Fibroblast of lung (primary cell): ENCODE results near the gene ETV6. TPM values are rescaled to one million over a fixed set of nuclear protein-coding genes. Genes with fewer than 3 reads are reported as not detected.

Experiments used
- DNase-seq, 2 donors: peaks; one replicate each; pipeline versions ENCODE4 v3.0.0 to v3.0.0-alpha.2; 2010; ENCODE audit warnings: low read depth in 2 of 2
- H2AFZ ChIP-seq: 2 replicates; pipeline ENCODE4 v1.5.1; 2012; ENCODE audit warnings: low read length, control low read depth, inconsistent platforms
- H3K27ac ChIP-seq: 2 replicates; pipeline ENCODE4 v1.5.1; 2011; ENCODE audit warnings: low read length, control low read depth; ENCODE audit not compliant: insufficient read depth
- H3K27me3 ChIP-seq: 2 replicates; pipeline ENCODE4 v1.5.1; 2011; ENCODE audit warnings: mild to moderate bottlenecking, low read length; ENCODE audit not compliant: control insufficient read depth, insufficient read depth
- H3K36me3 ChIP-seq: 2 replicates; pipeline ENCODE4 v1.5.1; 2011; ENCODE audit warnings: low read length; ENCODE audit not compliant: control insufficient read depth, insufficient read depth
- H3K4me1 ChIP-seq: 2 replicates; pipeline ENCODE4 v1.5.1; 2011; ENCODE audit warnings: low read length; ENCODE audit not compliant: control insufficient read depth, insufficient read depth; ENCODE audit errors: extremely low read depth
- H3K4me2 ChIP-seq: 2 replicates; pipeline ENCODE4 v1.5.1; 2011; ENCODE audit warnings: low read length, control low read depth; ENCODE audit not compliant: insufficient read depth; ENCODE audit errors: extremely low read depth
- H3K4me3 ChIP-seq, 4 experiments: fragments of 200-600 bp in 1 of 4; sonication (generic) in 1 of 4; replicated peaks in 1 of 4; 2 replicates each; pipeline ENCODE4 v1.5.1; 2011 to 2016; ENCODE audit warnings: low read length in 4 of 4, low read depth in 3 of 4, mild to moderate bottlenecking in 3 of 4, control low read depth in 2 of 4, inconsistent platforms in 1 of 4, mixed read lengths in 1 of 4; ENCODE audit not compliant: insufficient read depth in 1 of 4; ENCODE audit errors: control extremely low read depth in 1 of 4
- H3K79me2 ChIP-seq: 2 replicates; pipeline ENCODE4 v1.5.1; 2012; ENCODE audit warnings: mild to moderate bottlenecking, low read length, inconsistent platforms; ENCODE audit not compliant: control insufficient read depth, insufficient read depth
- H3K9ac ChIP-seq: 2 replicates; pipeline ENCODE4 v1.5.1; 2011; ENCODE audit warnings: mild to moderate bottlenecking, low read length, control low read depth; ENCODE audit not compliant: insufficient read depth
- H3K9me3 ChIP-seq: 2 replicates; pipeline ENCODE4 v1.5.1; 2012; ENCODE audit warnings: low read depth, low read length; ENCODE audit not compliant: control insufficient read depth, insufficient read depth
- H4K20me1 ChIP-seq: 2 replicates; pipeline ENCODE4 v1.5.1; 2011; ENCODE audit warnings: low read length; ENCODE audit not compliant: control insufficient read depth, insufficient read depth; ENCODE audit errors: extremely low read depth
- CTCF ChIP-seq, 2 donors: IDR thresholded peaks in 1 of 2; conservative IDR thresholded peaks in 1 of 2; 1 replicate in 1 of 2; 2 replicates in 1 of 2; pipeline ENCODE4 v1.5.1; 2011 to 2012; ENCODE audit warnings: low read length in 2 of 2, control low read depth in 1 of 2, inconsistent platforms in 1 of 2, low read depth in 1 of 2, mild to moderate bottlenecking in 1 of 2
- EZH2 ChIP-seq: IDR thresholded peaks from 2 replicates; pipeline ENCODE4 v1.5.1; 2012; ENCODE audit warnings: low read length, control low read depth, mild to moderate bottlenecking; ENCODE audit errors: missing control alignments
- polyA plus RNA-seq, 2 donors: library from polyadenylated mRNA; depleted of rRNA in 1 of 2; stranded (reverse) in 1 of 2; unstranded in 1 of 2; fragments of >200 nt; gene quantifications; 2 replicates each; pipeline ENCODE4 v1.2.1, GENCODE V29; 2011 to 2012; ENCODE audit warnings: missing spikeins in 1 of 2
- total RNA-seq: library from RNA; depleted of rRNA; stranded (reverse); fragments of >200 nt; gene quantifications from 2 replicates; pipeline ENCODE4 v1.2.1, GENCODE V29; 2014

Gene ETV6
- total and polyA plus RNA-seq, 2 donors (not counting 1 experiment from before 2014, with no cell fraction given) = 4.3 to 8.9 TPM

GRCh38 chr12:11731455-11731854 lies 82.0 kb downstream of the ETV6 start:
- H3K9ac ChIP-seq = no peak overlapping the region
- H3K9me3 ChIP-seq = no peaks in the 10 kb centered on the region
- TF ChIP-seq CTCF (conservative IDR thresholded peaks at IDR 0.05 in 1 of 2, IDR thresholded peaks at IDR 0.05 in 1 of 2; ENCODE audit: low read depth in 1 of 2, low read length in 2 of 2) (no peak), EZH2 (no peak)
- H3K4me2 ChIP-seq = no peak overlapping the region
- no peaks in the 10 kb centered on the region for H3K36me3 ChIP-seq
- no peaks in the 10 kb centered on the region for H4K20me1 ChIP-seq
- H2AFZ ChIP-seq = no peak overlapping the region
- H3K27ac ChIP-seq = no peak overlapping the region
- no peaks in the 10 kb centered on the region for H3K27me3 ChIP-seq
- H3K4me1 ChIP-seq = no peaks in the 10 kb centered on the region
- peak in 1 of 2 donors; percentile 85 for DNase-seq
- no peak overlapping the region for H3K4me3 ChIP-seq
- no peaks in the 10 kb centered on the region for H3K79me2 ChIP-seq

DNA sequence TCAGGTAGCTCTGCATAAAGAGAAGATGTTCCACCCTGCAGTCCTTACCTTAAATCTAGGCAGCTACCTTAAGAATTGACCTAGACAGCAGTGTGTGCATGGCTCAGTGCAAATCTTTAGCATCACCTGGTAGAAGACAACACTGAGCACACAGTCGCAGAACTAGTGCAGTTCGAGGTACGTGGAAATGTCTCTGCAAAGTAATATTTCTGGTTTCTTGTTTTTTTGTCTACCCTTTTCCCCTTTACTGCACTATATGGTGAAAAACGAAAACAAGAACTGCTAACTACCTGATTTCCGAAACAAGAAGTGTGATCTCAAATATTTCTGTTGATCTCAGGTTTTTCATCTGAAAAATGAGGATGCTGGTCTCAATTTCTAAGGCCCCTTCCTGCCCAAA lies 82.5 kb downstream of the ETV6 start:
- no peak overlapping the region for H3K4me3 ChIP-seq
- H3K4me2 ChIP-seq = no peak overlapping the region
- H3K27ac ChIP-seq = no peak overlapping the region
- H3K36me3 ChIP-seq = no peaks in the 10 kb centered on the region
- no peaks in the 10 kb centered on the region for H4K20me1 ChIP-seq
- no peak overlapping the region for H3K9ac ChIP-seq
- TF ChIP-seq CTCF (conservative IDR thresholded peaks at IDR 0.05 in 1 of 2, IDR thresholded peaks at IDR 0.05 in 1 of 2; ENCODE audit: low read depth in 1 of 2, low read length in 2 of 2) (no peak), EZH2 (no peak)
- no peaks in the 10 kb centered on the region for H3K79me2 ChIP-seq
- no peaks in the 10 kb centered on the region for H3K4me1 ChIP-seq
- no peak overlapping the region for H2AFZ ChIP-seq
- H3K27me3 ChIP-seq = no peaks in the 10 kb centered on the region
- DNase-seq = no peak
- no peaks in the 10 kb centered on the region for H3K9me3 ChIP-seq

DNA sequence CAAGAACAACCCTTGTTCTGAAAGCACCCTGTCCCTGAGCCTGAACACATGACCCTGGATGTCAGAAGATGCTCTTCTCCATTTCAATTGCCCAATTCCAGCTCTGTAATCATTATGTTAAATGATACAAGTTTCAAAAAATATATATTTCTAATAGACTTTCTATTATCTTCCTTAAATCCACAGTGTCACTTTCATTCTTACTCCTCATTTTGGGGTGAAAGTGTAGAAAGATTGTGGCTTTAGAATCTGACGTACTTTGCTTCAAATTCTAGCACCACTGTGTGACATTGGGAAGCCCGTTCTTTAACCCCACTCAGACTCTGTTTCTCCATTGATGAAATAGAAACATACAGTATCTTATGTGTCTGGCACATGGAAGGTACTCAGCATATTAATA lies 83.2 kb downstream of the ETV6 start:
- H3K4me2 ChIP-seq = no peak overlapping the region
- DNase-seq = no peak
- H3K27ac ChIP-seq = no peak overlapping the region
- no peaks in the 10 kb centered on the region for H4K20me1 ChIP-seq
- H3K9me3 ChIP-seq = no peaks in the 10 kb centered on the region
- no peak overlapping the region for H2AFZ ChIP-seq
- no peak overlapping the region for H3K9ac ChIP-seq
- no peaks in the 10 kb centered on the region for H3K4me1 ChIP-seq
- no peaks in the 10 kb centered on the region for H3K79me2 ChIP-seq
- no peak overlapping the region for H3K4me3 ChIP-seq
- H3K27me3 ChIP-seq = no peaks in the 10 kb centered on the region
- TF ChIP-seq CTCF (conservative IDR thresholded peaks at IDR 0.05 in 1 of 2, IDR thresholded peaks at IDR 0.05 in 1 of 2; ENCODE audit: low read depth in 1 of 2, low read length in 2 of 2) = no peak
- no peaks in the 10 kb centered on the region for H3K36me3 ChIP-seq
